H1 (cell line): ENCODE data around the gene MGAT4D.

Source experiments
- ATF3 ChIP-seq: IDR thresholded peaks from 2 replicates; pipeline ENCODE4 v1.6.1; 2011; ENCODE audit warnings: low read depth, mild to moderate bottlenecking, low read length; ENCODE audit not compliant: insufficient read depth
- BCL11A ChIP-seq, 2 experiments: IDR thresholded peaks; one replicate each; pipeline ENCODE4 v1.6.1; 2011; ENCODE audit warnings: low read depth in 2 of 2, low read length in 2 of 2, mild to moderate bottlenecking in 2 of 2
- CBX8 ChIP-seq: fragments of 300-800, 300-1000 bp; sonication (generic); IDR thresholded peaks from 2 replicates; pipeline ENCODE4 v1.7.1; 2016; ENCODE audit warnings: low read depth, low read length, borderline replicate concordance
- EP300 ChIP-seq, 2 experiments: IDR thresholded peaks; 1 replicate in 1 of 2; 2 replicates in 1 of 2; pipeline ENCODE4 v1.6.1; 2011 to 2012; ENCODE audit warnings: low read depth in 2 of 2, low read length in 2 of 2, mild to moderate bottlenecking in 2 of 2, borderline replicate concordance in 1 of 2, inconsistent platforms in 1 of 2, moderate library complexity in 1 of 2
- EZH2 ChIP-seq: fragments of 200-600 bp; sonication (generic); IDR thresholded peaks from 2 replicates; pipeline ENCODE4 v1.7.1; 2012; ENCODE audit warnings: low read depth, mild to moderate bottlenecking, moderate library complexity, low read length, inconsistent platforms; ENCODE audit not compliant: severe bottlenecking
- POLR2A ChIP-seq, 2 experiments: IDR thresholded peaks; 1 replicate in 1 of 2; 2 replicates in 1 of 2; pipeline ENCODE4 v1.6.1; 2011; ENCODE audit warnings: low read depth in 2 of 2, low read length in 2 of 2, mild to moderate bottlenecking in 2 of 2; ENCODE audit errors: control extremely low read depth in 1 of 2
- POLR2AphosphoS5 ChIP-seq: IDR thresholded peaks from 2 replicates; pipeline ENCODE4 v1.6.1; 2011; ENCODE audit warnings: low read depth, low read length
- SIRT6 ChIP-seq: IDR thresholded peaks from one replicate; pipeline ENCODE4 v1.7.1; 2012; ENCODE audit warnings: low read length, inconsistent platforms
- TCF12 ChIP-seq: IDR thresholded peaks from 2 replicates; pipeline ENCODE4 v1.6.1; 2011; ENCODE audit warnings: low read depth, mild to moderate bottlenecking, low read length
- USF2 ChIP-seq: IDR thresholded peaks from 2 replicates; pipeline ENCODE4 v1.6.1; 2011; ENCODE audit warnings: low read length, improper control_type of control experiment
- YY1 ChIP-seq: IDR thresholded peaks from 2 replicates; pipeline ENCODE4 v1.6.1; 2011; ENCODE audit warnings: low read depth, mild to moderate bottlenecking, low read length
- TF ChIP-seq, protein P1 (sequence below), 3 experiments: IDR thresholded peaks; 1 replicate in 2 of 3; 2 replicates in 1 of 3; pipeline versions ENCODE4 v1.5.1 to v1.6.1; 2011; ENCODE audit warnings: low read length in 3 of 3, mild to moderate bottlenecking in 3 of 3, inconsistent platforms in 2 of 3, low read depth in 1 of 3, moderate library complexity in 1 of 3; ENCODE audit not compliant: insufficient read depth in 1 of 3; ENCODE audit errors: control extremely low read depth in 1 of 3
- TF ChIP-seq, protein P2 (sequence below): IDR thresholded peaks from 2 replicates; pipeline ENCODE4 v1.6.1; 2012; ENCODE audit warnings: inconsistent platforms
- TF ChIP-seq, protein P3 (sequence below): IDR thresholded peaks from 2 replicates; pipeline ENCODE4 v1.6.1; 2012; ENCODE audit warnings: low read length, inconsistent platforms

GRCh38 chr4:140450352-140450751 is 47.7 kb downstream of the MGAT4D start:
- TF ChIP-seq POLR2A (IDR thresholded peaks at IDR 0.05; ENCODE audit: control extremely low read depth in 1 of 2, low read depth in 2 of 2, low read length in 2 of 2) (no peak), ATF3 (no peak), EZH2 (no peak), POLR2AphosphoS5 (no peak), CBX8 (no peak), YY1 (no peak), TCF12 (no peak), SIRT6 (no peak), BCL11A (IDR thresholded peaks at IDR 0.05; ENCODE audit: low read depth in 2 of 2, low read length in 2 of 2) (no peak), EP300 (IDR thresholded peaks at IDR 0.05; ENCODE audit: borderline replicate concordance in 1 of 2, low read depth in 2 of 2, low read length in 2 of 2) (no peak), USF2 (no peak)
- TF ChIP-seq, protein P1, sequence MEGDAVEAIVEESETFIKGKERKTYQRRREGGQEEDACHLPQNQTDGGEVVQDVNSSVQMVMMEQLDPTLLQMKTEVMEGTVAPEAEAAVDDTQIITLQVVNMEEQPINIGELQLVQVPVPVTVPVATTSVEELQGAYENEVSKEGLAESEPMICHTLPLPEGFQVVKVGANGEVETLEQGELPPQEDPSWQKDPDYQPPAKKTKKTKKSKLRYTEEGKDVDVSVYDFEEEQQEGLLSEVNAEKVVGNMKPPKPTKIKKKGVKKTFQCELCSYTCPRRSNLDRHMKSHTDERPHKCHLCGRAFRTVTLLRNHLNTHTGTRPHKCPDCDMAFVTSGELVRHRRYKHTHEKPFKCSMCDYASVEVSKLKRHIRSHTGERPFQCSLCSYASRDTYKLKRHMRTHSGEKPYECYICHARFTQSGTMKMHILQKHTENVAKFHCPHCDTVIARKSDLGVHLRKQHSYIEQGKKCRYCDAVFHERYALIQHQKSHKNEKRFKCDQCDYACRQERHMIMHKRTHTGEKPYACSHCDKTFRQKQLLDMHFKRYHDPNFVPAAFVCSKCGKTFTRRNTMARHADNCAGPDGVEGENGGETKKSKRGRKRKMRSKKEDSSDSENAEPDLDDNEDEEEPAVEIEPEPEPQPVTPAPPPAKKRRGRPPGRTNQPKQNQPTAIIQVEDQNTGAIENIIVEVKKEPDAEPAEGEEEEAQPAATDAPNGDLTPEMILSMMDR (IDR thresholded peaks at IDR 0.05; ENCODE audit: control extremely low read depth in 1 of 3, insufficient read depth in 1 of 3, low read depth in 1 of 3, low read length in 3 of 3), result no peak
- TF ChIP-seq, protein P2, sequence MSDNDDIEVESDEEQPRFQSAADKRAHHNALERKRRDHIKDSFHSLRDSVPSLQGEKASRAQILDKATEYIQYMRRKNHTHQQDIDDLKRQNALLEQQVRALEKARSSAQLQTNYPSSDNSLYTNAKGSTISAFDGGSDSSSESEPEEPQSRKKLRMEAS, result no peak
- TF ChIP-seq, protein P3, sequence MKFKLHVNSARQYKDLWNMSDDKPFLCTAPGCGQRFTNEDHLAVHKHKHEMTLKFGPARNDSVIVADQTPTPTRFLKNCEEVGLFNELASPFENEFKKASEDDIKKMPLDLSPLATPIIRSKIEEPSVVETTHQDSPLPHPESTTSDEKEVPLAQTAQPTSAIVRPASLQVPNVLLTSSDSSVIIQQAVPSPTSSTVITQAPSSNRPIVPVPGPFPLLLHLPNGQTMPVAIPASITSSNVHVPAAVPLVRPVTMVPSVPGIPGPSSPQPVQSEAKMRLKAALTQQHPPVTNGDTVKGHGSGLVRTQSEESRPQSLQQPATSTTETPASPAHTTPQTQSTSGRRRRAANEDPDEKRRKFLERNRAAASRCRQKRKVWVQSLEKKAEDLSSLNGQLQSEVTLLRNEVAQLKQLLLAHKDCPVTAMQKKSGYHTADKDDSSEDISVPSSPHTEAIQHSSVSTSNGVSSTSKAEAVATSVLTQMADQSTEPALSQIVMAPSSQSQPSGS, result no peak
